Epithelial cell of proximal tubule (primary cell): Measurements from ENCODE around the gene PEF1. TPM values are rescaled to one million over a fixed set of nuclear protein-coding genes. Genes with fewer than 3 reads are reported as not detected.
A peak's percentile ranks its signal among the peaks of the same experiment; 100 is the strongest.

Source experiments
- DNase-seq: peaks from one replicate; pipeline ENCODE4 v3.0.0-alpha.2; 2011; ENCODE audit warnings: low read depth
- H3K4me3 ChIP-seq: 2 replicates; pipeline ENCODE4 v1.5.1; 2011; ENCODE audit warnings: low read depth, mild to moderate bottlenecking, low read length
- CTCF ChIP-seq: conservative IDR thresholded peaks from 2 replicates; pipeline ENCODE4 v1.5.1; 2012; ENCODE audit warnings: low read depth, mild to moderate bottlenecking, low read length
- total RNA-seq: library from RNA; depleted of rRNA; stranded (reverse); fragments of >200 nt; gene quantifications from 2 replicates; pipeline ENCODE4 v1.2.3, GENCODE V29; 2015

PEF1 gene
- total RNA-seq, 1 donor from 2014 or later, result 71.7 TPM

GRCh38 chr1:31640179-31640578 is 4.5 kb downstream of the PEF1 start:
- no peak for DNase-seq
- peak; percentile 8 for TF ChIP-seq CTCF
- no peak overlapping the region for H3K4me3 ChIP-seq

- peak; percentile 26 for DNase-seq
- TF ChIP-seq CTCF, result no peak
- H3K4me3 ChIP-seq, result no peak overlapping the region
Measured at GRCh38 chr1:31639543-31639942, 5.1 kb downstream of the PEF1 start.

- DNase-seq, result no peak
- TF ChIP-seq CTCF, result no peak
- H3K4me3 ChIP-seq, result no peak overlapping the region
Measured at GRCh38 chr1:31637915-31638673, 6.6 kb downstream of the PEF1 start.

- H3K4me3 ChIP-seq, result no peak overlapping the region
- peak; percentile 72 for TF ChIP-seq CTCF
- DNase-seq, result no peak
Measured at GRCh38 chr1:31633117-31633516, 11.6 kb downstream of the PEF1 start.

GRCh38 chr1:31632649-31633048 is 12.0 kb downstream of the PEF1 start:
- DNase-seq, result no peak
- H3K4me3 ChIP-seq, result no peak overlapping the region
- no peak for TF ChIP-seq CTCF

- no peak overlapping the region for H3K4me3 ChIP-seq
- TF ChIP-seq CTCF, result no peak
- no peak for DNase-seq
Measured at GRCh38 chr1:31628931-31629556, 15.6 kb downstream of the PEF1 start.
